Thyroid gland (tissue), 4 donors: Measurements from ENCODE around the gene S1PR4. TPM values are rescaled to one million over a fixed set of nuclear protein-coding genes. Genes with fewer than 3 reads are reported as not detected.

ENCODE experiments used
- DNase-seq, 2 donors: peaks; one replicate each; pipeline ENCODE4 v3.0.0-alpha.2; 2019
- H3K27ac ChIP-seq, 3 donors: fragments of 200-600 bp; sonication (generic); 1 replicate in 2 of 3; 2 replicates in 1 of 3; pipeline ENCODE4 v1.5.1; 2016 to 2019; ENCODE audit warnings: mild to moderate bottlenecking in 1 of 3, moderate library complexity in 1 of 3
- H3K27me3 ChIP-seq: fragments of 200-600 bp; sonication (generic); one replicate; pipeline ENCODE4 v1.5.1; 2019
- H3K36me3 ChIP-seq, 2 donors: fragments of 200-600 bp; sonication (generic); one replicate each; pipeline ENCODE4 v1.5.1; 2016 to 2019
- H3K4me1 ChIP-seq, 2 donors: fragments of 200-600 bp; sonication (generic); one replicate each; pipeline ENCODE4 v1.5.1; 2017 to 2019
- H3K4me3 ChIP-seq, 3 donors: fragments of 200-600 bp; sonication (generic); replicated peaks in 1 of 3; 1 replicate in 2 of 3; 2 replicates in 1 of 3; pipeline ENCODE4 v1.5.1; 2016; ENCODE audit warnings: mild to moderate bottlenecking in 1 of 3
- H3K9me3 ChIP-seq: fragments of 200-600 bp; sonication (generic); one replicate; pipeline ENCODE4 v1.5.1; 2017
- POLR2A ChIP-seq, 2 donors: fragments of 450-650 bp; IDR thresholded peaks; one replicate each; pipeline ENCODE4 v1.6.1; 2017; ENCODE audit warnings: antibody characterized with exemption in 2 of 2, mild to moderate bottlenecking in 2 of 2, moderate library complexity in 1 of 2
- WGBS, 2 donors: methylation state at CpG; one replicate each; pipeline ENCODE4 v1.1.5; 2017; 5-methylcytosine and 5-hydroxymethylcytosine counted together
- intact Hi-C: fragments of 100-400 bp; cut with DNase I; formaldehyde crosslinking; loops from one replicate; pipeline ENCODE4 v1.15.1; 2023
- total RNA-seq, 4 donors: library from RNA; depleted of rRNA; stranded (reverse); fragments of >200 nt; gene quantifications; one replicate each; pipeline ENCODE4 v1.2.3, GENCODE V29; 2016
- TF ChIP-seq, protein P1 (sequence below), 6 experiments: fragments of 200-600 bp in 3 of 6; fragments of 450-650 bp in 3 of 6; sonication (generic) in 3 of 6; IDR thresholded peaks; one replicate each; pipeline ENCODE4 v1.5.1; 2016 to 2019; ENCODE audit warnings: antibody characterized with exemption in 6 of 6, mild to moderate bottlenecking in 2 of 6, inconsistent platforms in 1 of 6, moderate library complexity in 1 of 6

The S1PR4 gene
- total RNA-seq, 4 donors from 2014 or later, result 2.1 to 5.4 (median 3.4) TPM

DNA sequence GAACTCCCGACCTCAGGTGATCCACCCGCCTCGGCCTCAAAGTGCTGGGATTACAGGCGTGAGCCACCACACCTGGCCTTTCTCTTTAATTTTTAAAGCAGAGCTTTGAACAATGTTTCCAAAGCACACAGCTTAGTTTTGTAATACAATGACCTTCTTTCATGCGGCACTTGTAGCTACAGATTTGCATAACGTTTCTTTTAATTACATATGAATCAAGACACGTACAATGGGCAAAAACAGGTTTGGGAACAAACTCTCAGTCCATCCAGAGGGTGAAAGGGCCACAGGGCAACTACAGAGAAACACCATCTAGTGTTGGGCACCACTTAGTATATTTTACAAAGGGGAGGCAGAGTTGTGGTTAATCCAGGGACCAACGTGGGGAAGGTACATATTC, 19.0 kb upstream of the S1PR4 start:
- intact Hi-C loops, result no loop called here
- Histone ChIP-seq H3K27me3 (no peaks in the 10 kb centered on the region), H3K36me3 (no peaks in the 10 kb centered on the region), H3K4me1 (peaks cover 0 to 11% of the 10 kb centered on the region in 2 donors), H3K4me3 (no peak overlapping the region), H3K27ac (no peak overlapping the region), H3K9me3 (no peaks in the 10 kb centered on the region)
- WGBS, 2 donors, result 74 to 76% methylated on average over 8 of the region's 8 CpGs
- DNase-seq, result no peak
- no peak for TF ChIP-seq POLR2A (IDR thresholded peaks at IDR 0.05)
- TF ChIP-seq, protein P1, sequence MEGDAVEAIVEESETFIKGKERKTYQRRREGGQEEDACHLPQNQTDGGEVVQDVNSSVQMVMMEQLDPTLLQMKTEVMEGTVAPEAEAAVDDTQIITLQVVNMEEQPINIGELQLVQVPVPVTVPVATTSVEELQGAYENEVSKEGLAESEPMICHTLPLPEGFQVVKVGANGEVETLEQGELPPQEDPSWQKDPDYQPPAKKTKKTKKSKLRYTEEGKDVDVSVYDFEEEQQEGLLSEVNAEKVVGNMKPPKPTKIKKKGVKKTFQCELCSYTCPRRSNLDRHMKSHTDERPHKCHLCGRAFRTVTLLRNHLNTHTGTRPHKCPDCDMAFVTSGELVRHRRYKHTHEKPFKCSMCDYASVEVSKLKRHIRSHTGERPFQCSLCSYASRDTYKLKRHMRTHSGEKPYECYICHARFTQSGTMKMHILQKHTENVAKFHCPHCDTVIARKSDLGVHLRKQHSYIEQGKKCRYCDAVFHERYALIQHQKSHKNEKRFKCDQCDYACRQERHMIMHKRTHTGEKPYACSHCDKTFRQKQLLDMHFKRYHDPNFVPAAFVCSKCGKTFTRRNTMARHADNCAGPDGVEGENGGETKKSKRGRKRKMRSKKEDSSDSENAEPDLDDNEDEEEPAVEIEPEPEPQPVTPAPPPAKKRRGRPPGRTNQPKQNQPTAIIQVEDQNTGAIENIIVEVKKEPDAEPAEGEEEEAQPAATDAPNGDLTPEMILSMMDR (IDR thresholded peaks at IDR 0.05), result no peak

DNA sequence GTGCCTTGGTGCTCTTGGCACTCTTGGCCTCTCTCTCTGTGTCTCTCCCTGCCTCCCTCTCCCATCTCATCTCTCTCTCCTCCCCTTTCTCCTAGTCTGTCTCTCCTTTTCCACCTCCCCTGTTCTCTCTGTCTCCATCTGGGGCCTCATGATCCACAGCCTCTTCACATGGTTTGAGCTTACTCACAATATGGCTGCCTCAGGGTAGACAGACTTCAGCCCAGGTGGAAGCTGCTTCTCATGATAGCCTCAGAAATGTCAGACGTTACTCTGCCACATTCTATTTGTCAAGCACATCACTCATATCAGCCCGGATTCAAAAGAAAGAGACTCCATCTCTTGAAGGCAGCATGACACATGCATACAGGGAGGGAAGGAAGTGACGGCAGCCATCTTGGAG, 18.4 kb upstream of the S1PR4 start:
- Histone ChIP-seq H3K9me3 (no peaks in the 10 kb centered on the region), H3K4me1 (peaks cover 0 to 11% of the 10 kb centered on the region in 2 donors), H3K27me3 (no peaks in the 10 kb centered on the region), H3K36me3 (no peaks in the 10 kb centered on the region), H3K27ac (no peak overlapping the region), H3K4me3 (no peak overlapping the region)
- intact Hi-C loops, result loop anchor here (5.0 to 10.0 kb wide), 4 partner anchors 33 to 273 kb away; no protein-coding TSS in a partner anchor
- 72 to 91% methylated on average over 3 of the region's 3 CpGs for WGBS, 2 donors
- TF ChIP-seq POLR2A (IDR thresholded peaks at IDR 0.05), result no peak
- TF ChIP-seq, protein P1 (IDR thresholded peaks at IDR 0.05), result no peak
- no peak for DNase-seq

DNA sequence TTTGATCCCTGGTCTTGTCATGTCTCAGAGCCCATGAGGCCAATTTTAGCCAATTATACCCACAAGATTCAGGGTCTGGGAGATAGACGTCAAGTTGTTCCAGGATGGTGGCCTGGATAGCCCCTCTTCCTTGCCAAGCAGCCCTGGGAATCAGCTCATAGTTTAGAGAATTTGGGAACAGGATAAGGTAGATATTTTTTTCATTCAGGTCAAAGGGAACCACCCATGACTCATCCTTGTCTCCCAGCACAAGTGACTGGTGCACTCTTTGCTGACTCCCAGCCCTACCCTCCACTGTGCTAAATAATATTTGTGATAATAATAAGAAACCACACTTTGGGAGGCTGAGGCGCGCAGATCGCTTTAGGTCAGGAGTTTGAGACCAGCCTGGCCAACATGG, 17.1 kb upstream of the S1PR4 start:
- peaks cover 0 to 11% of the 10 kb centered on the region in 2 donors for H3K4me1 ChIP-seq
- TF ChIP-seq POLR2A (IDR thresholded peaks at IDR 0.05), result no peak
- TF ChIP-seq, protein P1 (IDR thresholded peaks at IDR 0.05), result no peak
- H3K27me3 ChIP-seq, result no peaks in the 10 kb centered on the region
- intact Hi-C loops, result loop anchor here (5.0 to 10.0 kb wide), 4 partner anchors 34 to 274 kb away; no protein-coding TSS in a partner anchor
- no peak for DNase-seq
- no peaks in the 10 kb centered on the region for H3K9me3 ChIP-seq
- H3K27ac ChIP-seq, result no peak overlapping the region
- 83 to 90% methylated on average over 4 of the region's 4 CpGs for WGBS, 2 donors
- H3K4me3 ChIP-seq, result no peak overlapping the region
- no peaks in the 10 kb centered on the region for H3K36me3 ChIP-seq

DNA sequence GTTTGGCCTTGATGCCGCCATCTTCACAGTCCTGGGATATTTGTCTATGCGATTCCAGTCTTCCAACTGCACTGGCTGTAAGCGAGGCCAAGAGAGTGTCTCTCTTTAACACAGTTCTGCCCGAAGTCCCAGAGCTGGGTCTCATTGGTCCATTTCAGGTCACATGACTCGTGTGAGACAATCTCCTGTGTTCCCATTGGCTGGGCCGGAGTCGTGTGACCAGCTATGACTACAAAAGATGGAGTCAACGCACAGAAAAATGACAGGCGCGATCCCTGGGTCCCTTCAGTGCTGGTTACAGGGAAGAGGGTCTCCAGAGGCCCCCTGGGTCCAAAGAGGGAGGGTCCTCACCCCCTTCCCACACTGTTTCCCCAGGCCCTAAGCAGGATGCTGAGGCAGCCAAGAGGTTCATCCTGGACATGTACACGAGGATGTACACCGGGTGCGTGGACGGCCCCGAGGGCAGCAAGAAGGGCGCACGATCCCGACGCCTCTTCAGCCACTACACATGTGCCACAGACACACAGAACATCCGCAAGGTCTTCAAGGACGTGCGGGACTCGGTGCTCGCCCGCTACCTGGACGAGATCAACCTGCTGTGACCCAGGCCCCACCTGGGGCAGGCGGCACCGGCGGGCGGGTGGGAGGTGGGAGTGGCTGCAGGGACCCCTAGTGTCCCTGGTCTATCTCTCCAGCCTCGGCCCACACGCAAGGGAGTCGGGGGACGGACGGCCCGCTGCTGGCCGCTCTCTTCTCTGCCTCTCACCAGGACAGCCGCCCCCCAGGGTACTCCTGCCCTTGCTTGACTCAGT, 15.9 kb upstream of the S1PR4 start:
- intact Hi-C loops, result loop anchor here (5.0 to 10.0 kb wide), 4 partner anchors 35 to 275 kb away; no protein-coding TSS in a partner anchor
- WGBS, 2 donors, result 65 to 72% methylated on average over 22 to 26 of the region's 38 CpGs
- TF ChIP-seq, protein P1 (IDR thresholded peaks at IDR 0.05), result no peak
- no peak for TF ChIP-seq POLR2A (IDR thresholded peaks at IDR 0.05)

More for the DNA sequence above, 15.9 kb upstream of the S1PR4 start:
- Histone ChIP-seq H3K27me3 (no peaks in the 10 kb centered on the region), H3K4me3 (no peak overlapping the region), H3K4me1 (peaks cover 0 to 12% of the 10 kb centered on the region in 2 donors), H3K9me3 (no peaks in the 10 kb centered on the region), H3K27ac (no peak overlapping the region), H3K36me3 (no peaks in the 10 kb centered on the region)
- no peak for DNase-seq
